GM21528 (cell line): Measurements from ENCODE around the gene OMP.

Experiments
- ATAC-seq: cut with Tn5 transposase; IDR thresholded peaks from one replicate; pipeline ENCODE4 v1.9.1; 2021; ENCODE audit warnings: mild to moderate bottlenecking, moderate library complexity; ENCODE audit not compliant: unreplicated experiment, low FRiP score

Gene OMP

GRCh38 chr11:77119531-77119936, 16.9 kb downstream of the OMP start:
- ATAC-seq, result no peak

GRCh38 chr11:77120571-77120970, 17.9 kb downstream of the OMP start:
- ATAC-seq, result no peak

GRCh38 chr11:77121096-77121640, 18.5 kb downstream of the OMP start:
- ATAC-seq, result no peak

- no peak for ATAC-seq
These were observed 19.4 kb downstream of the OMP start for GRCh38 chr11:77121876-77122575.

- ATAC-seq, result no peak
These were observed 20.1 kb downstream of the OMP start for GRCh38 chr11:77122576-77123212.

GRCh38 chr11:77123591-77123990, 21.0 kb downstream of the OMP start:
- ATAC-seq, result no peak

- no peak for ATAC-seq
These were observed 21.4 kb downstream of the OMP start for GRCh38 chr11:77124041-77124440.

- ATAC-seq, result no peak
These were observed 21.8 kb downstream of the OMP start for GRCh38 chr11:77124488-77124887.

- no peak for ATAC-seq
These were observed 22.6 kb downstream of the OMP start for GRCh38 chr11:77125191-77125590.

GRCh38 chr11:77125695-77126094, 23.1 kb downstream of the OMP start:
- ATAC-seq, result no peak

GRCh38 chr11:77126156-77126775, 23.6 kb downstream of the OMP start:
- ATAC-seq, result no peak

GRCh38 chr11:77126861-77127234, 24.2 kb downstream of the OMP start:
- ATAC-seq, result no peak

GRCh38 chr11:77127235-77127911, 24.7 kb downstream of the OMP start:
- ATAC-seq, result no peak

GRCh38 chr11:77127920-77128691, 25.5 kb downstream of the OMP start, which contains the start of gene MYO7A:
MYO7A (plus strand) TSS chr11:77128246; CDS start chr11:77130635, 2,389 bp downstream.
- ATAC-seq, result no peak

GRCh38 chr11:77129069-77129841, 26.6 kb downstream of the OMP start:
- ATAC-seq, result no peak

GRCh38 chr11:77129842-77130756, 27.5 kb downstream of the OMP start:
- ATAC-seq, result no peak

GRCh38 chr11:77130763-77131513, 28.3 kb downstream of the OMP start:
- ATAC-seq, result no peak

GRCh38 chr11:77131560-77131959, 28.9 kb downstream of the OMP start:
- no peak for ATAC-seq
